Muscle of arm (tissue), 12 donors: ENCODE measurements around the gene NIFK. TPM values are rescaled to one million over a fixed set of nuclear protein-coding genes. Genes with fewer than 3 reads are reported as not detected.
A peak's percentile ranks its signal among the peaks of the same experiment; 100 is the strongest.
"Not testable (repeated sequence)": the region's sequence is repeated elsewhere in the genome, so short reads cannot be mapped to it uniquely, and the experiment has no call there.

Experiments used
- DNase-seq: peaks from one replicate; pipeline ENCODE4 v3.0.0-alpha.2; 2013
- polyA plus RNA-seq, 12 donors: library from polyadenylated mRNA; unstranded; fragments of 120-200 nt; gene quantifications; one replicate each; pipeline ENCODE4 v1.2.1, GENCODE V29; 2013; ENCODE audit not compliant: insufficient read length in 12 of 12

The NIFK gene
- polyA plus RNA-seq, 12 donors = 52.0 to 152 (median 64.5) TPM; not detected in 1

GRCh38 chr2:121741450-121741849, 4.8 kb upstream of the NIFK start:
- no peak for DNase-seq

- DNase-seq = no peak
These were observed 4.3 kb upstream of the NIFK start for GRCh38 chr2:121740973-121741372.

GRCh38 chr2:121736140-121736461, 574 bp downstream of the NIFK start:
- DNase-seq = no peak

- no peak for DNase-seq
These were observed 1.1 kb downstream of the NIFK start for GRCh38 chr2:121735518-121736074.

- not testable (repeated sequence) for DNase-seq
These were observed 2.1 kb downstream of the NIFK start for GRCh38 chr2:121734544-121734943.

- no peak for DNase-seq
These were observed 5.3 kb downstream of the NIFK start for GRCh38 chr2:121731366-121731765.

GRCh38 chr2:121727950-121728349, 8.7 kb downstream of the NIFK start:
- DNase-seq = no peak

GRCh38 chr2:121727332-121727731, 9.3 kb downstream of the NIFK start:
- no peak for DNase-seq

- no peak for DNase-seq
These were observed 13.4 kb downstream of the NIFK start for GRCh38 chr2:121723316-121723715.

GRCh38 chr2:121722479-121722878, 14.2 kb downstream of the NIFK start:
- DNase-seq = no peak

GRCh38 chr2:121721926-121722325, 14.7 kb downstream of the NIFK start:
- no peak for DNase-seq

- no peak for DNase-seq
These were observed 19.1 kb downstream of the NIFK start for GRCh38 chr2:121717529-121717928.

- no peak for DNase-seq
These were observed 20.5 kb downstream of the NIFK start for GRCh38 chr2:121716126-121716525.

GRCh38 chr2:121711481-121711880, 25.2 kb downstream of the NIFK start:
- not testable (repeated sequence) for DNase-seq

GRCh38 chr2:121710470-121711170, 26.1 kb downstream of the NIFK start:
- no peak for DNase-seq

GRCh38 chr2:121709776-121710469, 26.8 kb downstream of the NIFK start:
- no peak for DNase-seq

- no peak for DNase-seq
These were observed 28.7 kb downstream of the NIFK start for GRCh38 chr2:121707920-121708361.

GRCh38 chr2:121707344-121707919, 29.2 kb downstream of the NIFK start:
- DNase-seq = no peak

GRCh38 chr2:121705958-121706357, 30.7 kb downstream of the NIFK start:
- DNase-seq = no peak

GRCh38 chr2:121705390-121705789, 31.3 kb downstream of the NIFK start:
- DNase-seq = no peak

GRCh38 chr2:121701761-121702160, 34.9 kb downstream of the NIFK start:
- not testable (repeated sequence) for DNase-seq

GRCh38 chr2:121699421-121700333, 37.0 kb downstream of the NIFK start:
- peak; percentile 23 for DNase-seq
